HUES64 (cell line): ENCODE data around the gene ADGRG1.

Experiments used
- H3K27ac ChIP-seq: 2 replicates; pipeline ENCODE4 v1.7.0; 2013; ENCODE audit warnings: low read depth, low read length, inconsistent platforms
- H3K27me3 ChIP-seq: 2 replicates; pipeline ENCODE4 v1.6.1; 2013; ENCODE audit warnings: mild to moderate bottlenecking, low read length; ENCODE audit not compliant: insufficient read depth
- H3K36me3 ChIP-seq: 2 replicates; pipeline ENCODE4 v1.6.1; 2013; ENCODE audit warnings: mild to moderate bottlenecking, low read length; ENCODE audit not compliant: insufficient read depth
- H3K4me1 ChIP-seq: 2 replicates; pipeline ENCODE4 v1.6.1; 2013; ENCODE audit warnings: mild to moderate bottlenecking, low read length, moderate library complexity; ENCODE audit not compliant: insufficient read depth
- H3K4me3 ChIP-seq: 2 replicates; pipeline ENCODE4 v1.5.1; 2013; ENCODE audit warnings: mild to moderate bottlenecking, low read length, moderate library complexity
- H3K9ac ChIP-seq: 2 replicates; pipeline ENCODE4 v1.6.1; 2013; ENCODE audit warnings: mild to moderate bottlenecking, low read depth, low read length
- H3K9me3 ChIP-seq: 2 replicates; pipeline ENCODE4 v1.6.1; 2013; ENCODE audit warnings: low read depth, low read length; ENCODE audit not compliant: insufficient read depth
- WGBS: fragments of 150-250, 120-280 bp; methylation state at CpG from one replicate; pipeline ENCODE4 v1.1.7; 2013; ENCODE audit warnings: missing lambda C conversion rate; 5-methylcytosine and 5-hydroxymethylcytosine counted together

Gene ADGRG1

GRCh38 chr16:57647136-57647875 is 18.9 kb downstream of the ADGRG1 start:
- Histone ChIP-seq H3K4me3 (no peak overlapping the region), H3K9ac (no peak overlapping the region), H3K27ac (no peak overlapping the region), H3K9me3 (no peaks in the 10 kb centered on the region), H3K4me1 (no peaks in the 10 kb centered on the region), H3K27me3 (no peaks in the 10 kb centered on the region), H3K36me3 (no peaks in the 10 kb centered on the region)
- WGBS: 83% methylated on average over 10 of the region's 10 CpGs

DNA sequence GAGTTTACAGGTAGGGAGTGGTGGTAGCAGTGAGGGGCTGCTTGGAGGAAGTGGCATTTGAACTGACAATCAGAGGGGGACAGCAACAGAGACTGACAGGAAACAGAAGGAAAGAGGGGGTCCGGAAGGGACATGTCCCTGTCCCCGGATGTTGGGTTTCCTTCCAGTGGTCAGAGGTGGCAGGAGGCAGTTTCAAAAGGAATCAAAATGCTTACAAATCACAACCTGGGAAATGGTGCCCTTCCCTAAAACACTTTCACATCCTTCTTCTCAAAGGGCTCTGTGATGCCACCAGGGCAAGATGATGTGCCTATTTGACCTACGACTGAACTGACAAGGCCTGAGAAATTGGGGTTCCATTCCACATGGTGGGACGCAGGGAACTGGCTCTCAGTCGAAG is 19.7 kb downstream of the ADGRG1 start:
- WGBS: 93% methylated on average over 5 of the region's 5 CpGs
- Histone ChIP-seq H3K27ac (no peak overlapping the region), H3K9ac (no peak overlapping the region), H3K4me1 (no peaks in the 10 kb centered on the region), H3K27me3 (no peaks in the 10 kb centered on the region), H3K9me3 (no peaks in the 10 kb centered on the region), H3K4me3 (no peak overlapping the region), H3K36me3 (no peaks in the 10 kb centered on the region)

DNA sequence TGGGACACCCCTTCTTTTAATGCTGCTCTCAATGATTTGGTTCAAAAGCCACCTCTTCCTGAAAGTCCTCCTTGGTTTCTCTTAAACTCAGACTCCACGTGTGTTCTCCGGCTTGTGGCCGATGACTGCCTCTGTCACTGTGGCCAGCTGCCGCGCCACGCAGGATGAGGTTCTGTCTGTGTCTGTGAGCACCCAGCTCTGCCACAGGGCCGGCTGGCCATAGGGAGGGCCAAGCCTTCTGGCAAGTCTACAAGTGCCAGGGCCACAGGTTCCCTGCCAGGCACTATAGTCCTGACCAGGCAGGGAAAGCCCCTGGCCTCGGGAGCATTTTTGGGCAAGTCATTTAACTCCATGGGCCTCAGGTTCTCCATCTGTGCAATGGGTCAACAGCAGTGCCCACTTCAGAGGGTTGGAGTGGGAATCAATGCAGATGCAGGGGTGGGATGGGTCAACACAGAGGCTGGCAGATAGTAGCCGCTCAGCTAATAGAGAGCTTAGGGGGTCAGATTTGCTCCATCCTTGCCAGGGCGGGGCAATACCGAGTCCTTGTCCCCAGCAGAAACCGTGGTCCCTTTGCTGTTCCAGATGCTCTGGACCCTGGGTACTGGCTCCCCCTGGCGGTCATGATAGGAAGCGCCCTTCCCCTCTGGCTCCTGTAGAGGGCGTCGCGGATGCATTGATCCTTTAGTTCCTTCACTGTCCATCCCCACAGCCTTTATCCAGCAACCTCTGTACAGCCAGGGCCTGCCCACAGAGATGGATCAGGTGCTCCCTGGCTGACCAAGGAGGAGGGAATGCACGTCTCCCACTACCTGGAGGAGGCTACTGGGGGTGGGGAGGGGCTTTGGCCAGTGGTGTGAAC is 20.4 kb downstream of the ADGRG1 start:
- Histone ChIP-seq H3K4me3 (no peak overlapping the region), H3K9me3 (no peaks in the 10 kb centered on the region), H3K36me3 (no peaks in the 10 kb centered on the region), H3K27me3 (no peaks in the 10 kb centered on the region), H3K4me1 (no peaks in the 10 kb centered on the region), H3K27ac (no peak overlapping the region), H3K9ac (no peak overlapping the region)
- 44% methylated on average over 18 of the region's 18 CpGs for WGBS

GRCh38 chr16:57649443-57649751 is 21.0 kb downstream of the ADGRG1 start:
- Histone ChIP-seq H3K4me1 (no peaks in the 10 kb centered on the region), H3K27me3 (no peaks in the 10 kb centered on the region), H3K9ac (no peak overlapping the region), H3K36me3 (no peaks in the 10 kb centered on the region), H3K9me3 (no peaks in the 10 kb centered on the region), H3K4me3 (no peak overlapping the region), H3K27ac (no peak overlapping the region)
- WGBS: 94% methylated on average over 6 of the region's 6 CpGs

DNA sequence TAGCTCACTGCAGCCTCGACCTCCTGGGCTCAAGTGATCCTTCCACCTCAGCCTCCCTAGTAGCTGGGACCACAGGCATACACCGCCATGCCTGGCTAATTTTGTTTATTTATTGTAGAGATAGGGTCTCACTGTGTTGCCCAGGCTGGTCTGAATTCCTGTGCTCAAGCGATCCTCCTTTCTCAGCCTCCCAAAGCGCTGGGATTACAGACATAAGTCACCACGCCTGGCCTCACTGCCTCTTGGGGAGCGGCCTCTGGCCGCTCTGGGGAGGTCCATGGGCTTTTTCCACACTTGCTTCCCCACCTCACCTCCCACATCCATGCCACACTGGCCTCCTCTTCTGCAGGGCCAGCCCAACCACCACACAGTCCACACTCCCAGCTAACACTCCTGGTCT is 21.4 kb downstream of the ADGRG1 start:
- no peak overlapping the region for H3K9ac ChIP-seq
- no peaks in the 10 kb centered on the region for H3K27me3 ChIP-seq
- H3K9me3 ChIP-seq: no peaks in the 10 kb centered on the region
- no peaks in the 10 kb centered on the region for H3K4me1 ChIP-seq
- 93% methylated on average over 7 of the region's 7 CpGs for WGBS
- H3K4me3 ChIP-seq: no peak overlapping the region
- H3K27ac ChIP-seq: no peak overlapping the region
- H3K36me3 ChIP-seq: no peaks in the 10 kb centered on the region

DNA sequence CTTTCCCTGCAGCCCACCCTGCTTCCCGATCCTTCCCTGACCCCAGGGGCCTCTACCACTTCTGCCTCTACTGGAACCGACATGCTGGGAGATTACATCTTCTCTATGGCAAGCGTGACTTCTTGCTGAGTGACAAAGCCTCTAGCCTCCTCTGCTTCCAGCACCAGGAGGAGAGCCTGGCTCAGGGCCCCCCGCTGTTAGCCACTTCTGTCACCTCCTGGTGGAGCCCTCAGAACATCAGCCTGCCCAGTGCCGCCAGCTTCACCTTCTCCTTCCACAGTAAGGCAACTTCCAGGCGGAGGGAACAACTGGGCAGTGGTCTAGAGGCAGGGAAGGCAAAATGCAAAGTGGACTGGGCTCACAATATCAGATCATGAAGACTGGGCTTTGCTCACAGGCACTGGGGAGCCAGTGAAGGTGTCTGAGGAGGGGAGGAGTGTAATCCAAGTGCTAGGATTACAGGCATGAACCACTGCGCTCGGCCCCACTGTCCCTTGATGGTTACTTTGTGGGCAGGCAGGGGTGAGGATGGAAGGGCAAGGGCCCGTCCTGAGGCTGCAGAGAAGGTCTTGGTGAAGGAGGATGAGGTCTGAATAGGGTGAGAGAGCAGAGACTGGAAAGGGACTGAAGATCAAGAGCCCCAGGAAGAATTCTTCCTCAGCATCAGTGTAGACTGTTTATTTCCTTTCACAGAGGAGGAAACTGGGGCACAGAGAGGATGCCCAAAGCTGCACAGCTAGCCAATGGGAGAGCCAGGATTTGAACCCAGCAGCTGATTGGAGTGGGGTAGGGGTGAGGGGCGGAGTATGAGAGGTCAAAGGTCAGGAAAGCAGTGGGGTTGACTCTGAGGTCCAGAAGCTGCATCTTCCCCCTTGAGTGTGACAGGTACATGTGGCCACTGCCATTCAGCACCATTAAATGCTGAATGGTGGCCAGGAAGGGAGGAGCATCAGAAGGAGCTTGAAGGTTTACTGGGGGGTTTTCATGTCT is 23.2 kb downstream of the ADGRG1 start:
- H3K27ac ChIP-seq: no peak overlapping the region
- no peak overlapping the region for H3K4me3 ChIP-seq
- no peaks in the 10 kb centered on the region for H3K4me1 ChIP-seq
- H3K9ac ChIP-seq: no peak overlapping the region
- 84% methylated on average over 10 of the region's 10 CpGs for WGBS
- H3K27me3 ChIP-seq: no peaks in the 10 kb centered on the region
- no peaks in the 10 kb centered on the region for H3K36me3 ChIP-seq
- H3K9me3 ChIP-seq: no peaks in the 10 kb centered on the region

- no peaks in the 10 kb centered on the region for H3K9me3 ChIP-seq
- H3K9ac ChIP-seq: no peak overlapping the region
- no peak overlapping the region for H3K4me3 ChIP-seq
- H3K27ac ChIP-seq: no peak overlapping the region
- 93% methylated on average over 23 of the region's 23 CpGs for WGBS
- H3K27me3 ChIP-seq: no peaks in the 10 kb centered on the region
- no peaks in the 10 kb centered on the region for H3K4me1 ChIP-seq
- H3K36me3 ChIP-seq: no peaks in the 10 kb centered on the region
Measured at GRCh38 chr16:57652695-57653471, 24.5 kb downstream of the ADGRG1 start.

- Histone ChIP-seq H3K27me3 (no peaks in the 10 kb centered on the region), H3K36me3 (no peaks in the 10 kb centered on the region), H3K9ac (no peak overlapping the region), H3K27ac (no peak overlapping the region), H3K4me3 (no peak overlapping the region), H3K9me3 (no peaks in the 10 kb centered on the region), H3K4me1 (no peaks in the 10 kb centered on the region)
- 77% methylated on average over 16 of the region's 16 CpGs for WGBS
Measured at GRCh38 chr16:57653936-57654335, 25.5 kb downstream of the ADGRG1 start.

GRCh38 chr16:57656342-57656955 is 28.0 kb downstream of the ADGRG1 start:
- Histone ChIP-seq H3K9ac (no peak overlapping the region), H3K4me3 (no peak overlapping the region), H3K27ac (no peak overlapping the region), H3K9me3 (no peaks in the 10 kb centered on the region), H3K36me3 (no peaks in the 10 kb centered on the region), H3K4me1 (no peaks in the 10 kb centered on the region), H3K27me3 (no peaks in the 10 kb centered on the region)
- WGBS: 89% methylated on average over 11 of the region's 11 CpGs

- H3K4me3 ChIP-seq: no peak overlapping the region
- WGBS: 93% methylated on average over 13 of the region's 13 CpGs
- H3K9me3 ChIP-seq: no peaks in the 10 kb centered on the region
- no peaks in the 10 kb centered on the region for H3K27me3 ChIP-seq
- H3K36me3 ChIP-seq: no peaks in the 10 kb centered on the region
- H3K27ac ChIP-seq: no peak overlapping the region
- no peak overlapping the region for H3K9ac ChIP-seq
- no peaks in the 10 kb centered on the region for H3K4me1 ChIP-seq
Measured at GRCh38 chr16:57657228-57657627, 28.8 kb downstream of the ADGRG1 start.
